AML-193 (cell line): ENCODE results near the gene OBSCN.
"Not testable (repeated sequence)": the region's sequence is repeated elsewhere in the genome, so short reads cannot be mapped to it uniquely, and the experiment has no call there.

ENCODE experiments used
- DNase-seq, 2 experiments: peaks; one replicate each; lab custom pipeline; 2025; lab: John Stamatoyannopoulos, UW

Gene OBSCN

GRCh38 chr1:228213917-228214808 lies 6.3 kb downstream of the OBSCN start:
- DNase-seq: no peak

- DNase-seq: no peak
Observed at GRCh38 chr1:228214921-228215662, 7.2 kb downstream of the OBSCN start.

- DNase-seq: no peak
Observed at GRCh38 chr1:228215663-228216116, 7.8 kb downstream of the OBSCN start.

- DNase-seq: no peak
Observed at GRCh38 chr1:228216371-228217320, 8.8 kb downstream of the OBSCN start.

- DNase-seq: no peak
Observed at GRCh38 chr1:228217551-228218344, 9.9 kb downstream of the OBSCN start.

- no peak for DNase-seq
Observed at GRCh38 chr1:228218513-228219244, 10.8 kb downstream of the OBSCN start.

- no peak for DNase-seq
Observed at GRCh38 chr1:228219245-228219961, 11.6 kb downstream of the OBSCN start.

GRCh38 chr1:228219962-228220780 lies 12.3 kb downstream of the OBSCN start:
- DNase-seq: no peak

- not testable (repeated sequence) for DNase-seq
Observed at GRCh38 chr1:228221097-228221496, 13.3 kb downstream of the OBSCN start.

GRCh38 chr1:228222548-228222947 lies 14.7 kb downstream of the OBSCN start:
- DNase-seq: no peak

GRCh38 chr1:228224198-228225164 lies 16.6 kb downstream of the OBSCN start:
- DNase-seq: no peak

- no peak for DNase-seq
Observed at GRCh38 chr1:228225165-228225710, 17.4 kb downstream of the OBSCN start.

GRCh38 chr1:228225740-228226139 lies 17.9 kb downstream of the OBSCN start:
- DNase-seq: no peak

GRCh38 chr1:228226141-228226874 lies 18.5 kb downstream of the OBSCN start:
- DNase-seq: no peak

GRCh38 chr1:228226956-228227791 lies 19.3 kb downstream of the OBSCN start:
- DNase-seq: no peak

- not testable (repeated sequence) for DNase-seq
Observed at GRCh38 chr1:228228147-228228546, 20.3 kb downstream of the OBSCN start.
